Measurements from ENCODE around the gene GALNT11.

The GALNT11 gene

GRCh38 chr7:152093717-152094116 lies 68.2 kb downstream of the GALNT11 start:
- TF ChIP-seq POLR2AphosphoS5 (IDR thresholded peaks at IDR 0.05; ENCODE audit: low read depth, low read length) (no peak), FOXP2 (optimal IDR thresholded peaks at IDR 0.05; ENCODE audit: borderline replicate concordance, extremely low read depth, extremely low read length, insufficient read depth) (no peak), SIN3A (IDR thresholded peaks at IDR 0.05; ENCODE audit: borderline replicate concordance, insufficient read depth, low read length) (no peak), REST (IDR thresholded peaks at IDR 0.05; ENCODE audit: insufficient read depth in 1 of 2, low read depth in 2 of 2, low read length in 2 of 2) (no peak), TAF1 (IDR thresholded peaks at IDR 0.05; ENCODE audit: borderline replicate concordance, insufficient read depth, low read length) (no peak)

GRCh38 chr7:152095771-152096170 lies 70.3 kb downstream of the GALNT11 start:
- TF ChIP-seq SIN3A (IDR thresholded peaks at IDR 0.05; ENCODE audit: borderline replicate concordance, insufficient read depth, low read length) = no peak
- TF ChIP-seq POLR2AphosphoS5 (IDR thresholded peaks at IDR 0.05; ENCODE audit: low read depth, low read length) = no peak
- TF ChIP-seq FOXP2 (optimal IDR thresholded peaks at IDR 0.05; ENCODE audit: borderline replicate concordance, extremely low read depth, extremely low read length, insufficient read depth) = no peak
- no peak for TF ChIP-seq REST (IDR thresholded peaks at IDR 0.05; ENCODE audit: insufficient read depth in 1 of 2, low read depth in 2 of 2, low read length in 2 of 2)
- TF ChIP-seq TAF1 (IDR thresholded peaks at IDR 0.05; ENCODE audit: borderline replicate concordance, insufficient read depth, low read length) = no peak

DNA sequence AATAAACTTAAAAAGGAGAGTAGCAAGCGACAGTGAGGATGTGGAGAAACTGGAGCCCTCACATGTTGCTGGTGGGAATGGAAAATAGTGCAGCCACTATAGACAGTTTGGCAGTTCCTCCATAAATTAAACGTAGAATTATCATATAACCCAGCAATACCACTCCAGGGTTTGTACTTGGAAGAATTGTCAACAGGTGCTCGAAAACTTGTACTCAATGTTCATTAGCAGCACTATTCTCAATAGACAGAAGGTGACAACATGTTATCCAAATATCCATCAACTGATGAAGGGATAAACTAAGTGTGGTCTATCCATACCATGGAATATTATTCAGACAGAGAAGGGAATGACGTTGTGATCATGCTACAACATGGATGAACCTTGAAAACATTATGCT lies 71.9 kb downstream of the GALNT11 start:
- TF ChIP-seq REST (IDR thresholded peaks at IDR 0.05; ENCODE audit: insufficient read depth in 1 of 2, low read depth in 2 of 2, low read length in 2 of 2) (no peak), SIN3A (IDR thresholded peaks at IDR 0.05; ENCODE audit: borderline replicate concordance, insufficient read depth, low read length) (no peak), FOXP2 (optimal IDR thresholded peaks at IDR 0.05; ENCODE audit: borderline replicate concordance, extremely low read depth, extremely low read length, insufficient read depth) (no peak), POLR2AphosphoS5 (IDR thresholded peaks at IDR 0.05; ENCODE audit: low read depth, low read length) (no peak), TAF1 (IDR thresholded peaks at IDR 0.05; ENCODE audit: borderline replicate concordance, insufficient read depth, low read length) (no peak)

DNA sequence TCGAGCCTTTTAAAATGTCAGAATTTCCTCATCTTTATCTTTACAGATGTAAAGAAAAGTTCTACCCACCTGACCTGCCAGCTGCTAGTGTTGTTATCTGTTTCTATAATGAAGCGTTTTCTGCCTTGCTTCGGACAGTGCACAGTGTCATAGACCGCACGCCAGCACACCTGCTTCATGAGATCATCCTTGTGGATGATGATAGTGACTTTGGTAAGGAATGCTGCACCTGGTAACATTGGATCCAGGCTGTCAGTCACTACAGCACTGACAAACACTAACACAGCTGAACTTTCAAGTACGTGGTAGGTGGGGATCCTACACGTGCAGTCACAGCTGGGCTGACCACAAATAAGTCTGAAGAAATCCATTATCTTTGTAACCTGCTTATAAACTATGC lies 77.6 kb downstream of the GALNT11 start:
- TF ChIP-seq REST (IDR thresholded peaks at IDR 0.05; ENCODE audit: insufficient read depth in 1 of 2, low read depth in 2 of 2, low read length in 2 of 2) = no peak
- no peak for TF ChIP-seq SIN3A (IDR thresholded peaks at IDR 0.05; ENCODE audit: borderline replicate concordance, insufficient read depth, low read length)
- TF ChIP-seq POLR2AphosphoS5 (IDR thresholded peaks at IDR 0.05; ENCODE audit: low read depth, low read length) = no peak

GRCh38 chr7:152103691-152104090 lies 78.2 kb downstream of the GALNT11 start:
- TF ChIP-seq FOXP2 (optimal IDR thresholded peaks at IDR 0.05; ENCODE audit: borderline replicate concordance, extremely low read depth, extremely low read length, insufficient read depth) = no peak
- TF ChIP-seq SIN3A (IDR thresholded peaks at IDR 0.05; ENCODE audit: borderline replicate concordance, insufficient read depth, low read length) = no peak
- no peak for TF ChIP-seq TAF1 (IDR thresholded peaks at IDR 0.05; ENCODE audit: borderline replicate concordance, insufficient read depth, low read length)
- TF ChIP-seq REST (IDR thresholded peaks at IDR 0.05; ENCODE audit: insufficient read depth in 1 of 2, low read depth in 2 of 2, low read length in 2 of 2) = no peak
- TF ChIP-seq POLR2AphosphoS5 (IDR thresholded peaks at IDR 0.05; ENCODE audit: low read depth, low read length) = no peak

Measured in PFSK-1 (cell line).